KG1 (cell line): ENCODE results near the gene TAPBPL.
A peak's percentile ranks its signal among the peaks of the same experiment; 100 is the strongest.
"Not testable (repeated sequence)": the region's sequence is repeated elsewhere in the genome, so short reads cannot be mapped to it uniquely, and the experiment has no call there.

Experiments used
- DNase-seq: peaks from one replicate; lab custom pipeline; 2025; lab: John Stamatoyannopoulos, UW

TAPBPL gene

GRCh38 chr12:6490673-6491072, 38.8 kb downstream of the TAPBPL start:
- not testable (repeated sequence) for DNase-seq

- DNase-seq: peak; percentile 89
Measured at GRCh38 chr12:6492838-6493496, 41.1 kb downstream of the TAPBPL start, which contains the start of gene MRPL51. Gene MRPL51, minus strand, starts transcription at chr12:6493262. Its CDS starts 126 bp downstream, at chr12:6493136.

- DNase-seq: peak; percentile 89
Measured at GRCh38 chr12:6493497-6494257, 41.8 kb downstream of the TAPBPL start, which contains the start of gene NCAPD2. Gene NCAPD2, plus strand, starts transcription at chr12:6494102. Its CDS starts 997 bp downstream, at chr12:6495099.

DNA sequence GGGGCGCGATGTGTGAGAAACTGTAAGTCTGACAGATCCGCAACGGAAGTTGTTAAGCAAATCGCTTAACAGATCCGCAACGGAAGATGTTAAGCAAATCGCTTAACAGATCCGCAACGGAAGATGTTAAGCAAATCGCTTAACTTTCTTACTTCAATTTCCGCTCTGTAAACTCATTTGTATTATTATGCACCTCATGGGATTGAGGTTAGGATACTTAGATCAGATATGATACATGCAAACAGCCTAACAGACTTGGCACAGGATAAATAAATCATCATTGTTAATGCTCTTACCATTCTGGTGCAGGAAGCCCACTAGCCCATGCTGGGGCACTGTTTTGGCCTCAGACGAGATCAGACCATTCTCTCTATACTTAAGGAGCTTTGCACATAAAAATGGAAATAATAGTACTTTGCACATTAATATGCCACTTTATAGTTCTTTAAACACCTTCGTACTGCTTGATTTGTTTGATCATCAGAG, 42.5 kb downstream of the TAPBPL start:
- peak; percentile 83 for DNase-seq

DNA sequence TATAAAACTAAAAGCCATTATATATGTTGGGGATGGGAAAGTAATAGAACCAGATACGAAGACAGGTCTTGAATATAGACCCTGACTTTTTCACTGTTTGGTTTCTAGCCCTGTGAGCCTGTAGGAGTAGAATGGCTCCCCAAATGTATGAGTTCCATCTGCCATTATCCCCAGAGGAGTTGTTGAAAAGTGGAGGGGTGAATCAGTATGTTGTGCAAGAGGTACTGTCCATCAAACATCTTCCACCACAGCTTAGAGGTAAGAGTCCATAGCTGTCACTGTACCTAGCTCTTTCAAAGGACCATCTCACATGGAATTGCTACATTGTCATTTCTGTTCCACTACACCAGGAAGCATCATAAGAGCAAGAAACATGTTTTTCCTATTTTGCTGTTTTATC, 43.1 kb downstream of the TAPBPL start:
- DNase-seq: no peak

DNA sequence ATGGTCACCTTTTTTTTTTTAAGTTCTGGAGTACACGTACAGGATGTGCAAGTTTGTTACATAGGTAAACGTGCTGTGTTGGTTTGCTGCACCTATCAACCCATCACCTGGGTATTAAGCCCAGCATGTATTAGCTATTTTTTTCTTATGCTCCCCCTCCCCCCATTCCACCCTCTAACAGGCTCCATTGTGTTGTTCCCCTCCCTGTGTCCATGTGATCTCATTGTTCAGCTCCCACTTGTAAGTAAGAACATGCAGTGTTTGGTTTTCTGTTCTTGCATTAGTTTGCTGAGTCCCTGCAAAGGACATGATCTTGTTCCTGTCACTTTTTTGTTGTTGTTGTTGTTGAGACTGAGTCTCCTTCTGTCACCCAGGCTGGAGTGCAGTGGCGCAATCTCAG, 45.4 kb downstream of the TAPBPL start:
- DNase-seq: not testable (repeated sequence)

DNA sequence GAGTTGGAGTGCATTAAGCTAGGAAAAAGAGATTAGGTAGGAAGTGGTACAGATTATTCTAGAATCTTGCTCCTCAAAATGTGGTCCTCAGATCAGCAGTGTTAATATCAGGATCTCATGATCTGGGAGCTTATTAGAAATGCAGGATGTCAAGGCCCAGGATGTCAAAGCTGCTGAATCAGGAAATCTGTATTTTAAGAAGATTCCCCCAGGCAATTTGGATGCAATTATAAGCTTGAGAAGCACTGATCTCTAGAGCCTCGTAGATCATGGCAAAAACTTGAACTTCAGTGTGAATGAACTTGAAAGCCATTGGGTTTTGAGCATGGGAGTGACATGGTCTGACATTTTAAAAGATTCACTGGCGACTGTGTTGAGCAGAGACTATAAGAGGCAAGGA, 48.6 kb downstream of the TAPBPL start:
- DNase-seq: no peak

GRCh38 chr12:6507102-6507998, 55.5 kb downstream of the TAPBPL start:
- DNase-seq: no peak

DNA sequence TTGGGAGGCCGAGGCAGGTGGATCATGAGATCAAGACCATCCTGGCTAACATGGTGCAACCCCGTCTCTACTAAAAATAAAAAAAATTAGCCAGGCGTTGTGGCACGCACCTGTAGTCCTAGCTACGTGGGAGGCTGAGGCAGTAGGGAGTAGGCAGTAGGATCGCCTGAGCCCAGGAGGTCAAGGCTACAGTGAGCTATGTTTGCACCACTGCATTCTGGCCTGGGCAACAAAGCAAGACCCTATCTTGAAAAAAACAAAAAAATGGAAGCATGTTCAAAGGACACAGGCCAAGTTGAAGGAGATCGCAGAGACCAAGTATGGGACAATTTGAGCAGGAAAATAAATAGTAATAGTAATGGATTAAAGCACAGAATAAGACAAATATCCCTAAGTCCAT, 56.2 kb downstream of the TAPBPL start:
- DNase-seq: no peak
